A549 (cell line): Measurements from ENCODE around the gene TRIM29. TPM values are rescaled to one million over a fixed set of nuclear protein-coding genes. Genes with fewer than 3 reads are reported as not detected.

Experiments
- ATAC-seq, 2 experiments: fragments of 200-7000 bp in 1 of 2; fragments of >200 bp in 1 of 2; cut with Nextera tagmentation in 1 of 2; cut with Tn5 transposase in 1 of 2; 3 replicates each; pipeline versions ENCODE4 v1.8.0 to v1.9.1; 2018 to 2020; ENCODE audit warnings: mild to moderate bottlenecking in 1 of 2, moderate library complexity in 1 of 2
- CTCF ChIA-PET: fragments of 300-600 bp; sonication (Branson Sonifier 250); formaldehyde crosslinking; extraction: SDS; loops from one replicate; lab custom pipeline; 2021; ENCODE audit warnings: antibody characterized with exemption, inconsistent platforms; lab: Yijun Ruan, JAX
- POLR2A ChIA-PET: fragments of 350-600 bp; formaldehyde crosslinking; extraction: SDS; loops from one replicate; lab custom pipeline; 2021; ENCODE audit warnings: antibody characterized with exemption, inconsistent platforms; lab: Yijun Ruan, JAX
- DNase-seq, 2 experiments: peaks; one replicate each; pipeline versions ENCODE4 v3.0.0 to v3.0.0-alpha.2; 2011 to 2016; ENCODE audit warnings: low read depth in 1 of 2, low spot score in 1 of 2
- FAIRE-seq: peaks from 2 replicates; lab custom pipeline; 2011; peaks lifted over from hg19 to GRCh38; lab: Jason Lieb, UNC
- H3K27ac ChIP-seq, 2 experiments: fragments of >200 bp; sonication (Bioruptor Twin); formaldehyde crosslinking; 3 replicates each; pipeline ENCODE4 v1.5.1; 2016 to 2017
- H3K4me1 ChIP-seq: fragments of >200 bp; sonication (Bioruptor Twin); formaldehyde crosslinking; 3 replicates; pipeline ENCODE4 v1.6.1; 2016
- H3K4me2 ChIP-seq: fragments of >200 bp; sonication (Bioruptor Twin); formaldehyde crosslinking; 3 replicates; pipeline ENCODE4 v1.6.1; 2016
- H3K4me3 ChIP-seq: fragments of >200 bp; sonication (Bioruptor Twin); formaldehyde crosslinking; 3 replicates; pipeline ENCODE4 v1.5.1; 2016
- H3K9me3 ChIP-seq: fragments of >200 bp; sonication (Bioruptor Twin); formaldehyde crosslinking; 3 replicates; pipeline ENCODE4 v1.6.1; 2016
- BHLHE40 ChIP-seq: IDR thresholded peaks from 2 replicates; pipeline ENCODE4 v1.6.1; 2012; ENCODE audit warnings: low read depth, low read length, inconsistent platforms
- CBX2 ChIP-seq: fragments of 200-600 bp; sonication (generic); IDR thresholded peaks from 2 replicates; pipeline ENCODE4 v1.6.1; 2016; ENCODE audit warnings: low read depth, mild to moderate bottlenecking, borderline replicate concordance
- CEBPB ChIP-seq, 2 experiments: fragments of >200 bp in 1 of 2; sonication (Bioruptor Twin) in 1 of 2; formaldehyde crosslinking in 1 of 2; IDR thresholded peaks; 2 replicates each; pipeline ENCODE4 v1.6.1; 2012 to 2016
- CHD4 ChIP-seq: fragments of 200-600 bp; sonication (generic); IDR thresholded peaks from 2 replicates; pipeline ENCODE4 v1.6.1; 2016; ENCODE audit warnings: antibody characterized with exemption, mild to moderate bottlenecking, borderline replicate concordance
- ESRRA ChIP-seq: fragments of 150-350 bp; IDR thresholded peaks from 2 replicates; pipeline ENCODE4 v1.6.1; 2014; ENCODE audit warnings: mild to moderate bottlenecking, low read length, borderline replicate concordance
- HEYL ChIP-seq: fragments of 250-450 bp; sonication (Bioruptor Pico); IDR thresholded peaks from 2 replicates; pipeline ENCODE4 v1.8.0; 2021; ENCODE audit warnings: mild to moderate bottlenecking, moderate library complexity
- KDM1A ChIP-seq: fragments of 200-600 bp; sonication (generic); IDR thresholded peaks from 2 replicates; pipeline ENCODE4 v1.6.1; 2016; ENCODE audit warnings: low read depth, mild to moderate bottlenecking
- MAZ ChIP-seq: fragments of 150-350 bp; IDR thresholded peaks from 2 replicates; pipeline ENCODE4 v1.6.1; 2014; ENCODE audit warnings: antibody characterized with exemption, low read depth, low read length, borderline replicate concordance
- MYC ChIP-seq: IDR thresholded peaks from 2 replicates; pipeline ENCODE4 v1.6.1; 2012; ENCODE audit warnings: mild to moderate bottlenecking, inconsistent platforms, low read length, improper control_type of control experiment, borderline replicate concordance
- NFE2L2 ChIP-seq: fragments of 150-350 bp; conservative IDR thresholded peaks from 2 replicates; pipeline ENCODE4 v1.6.1; 2014; ENCODE audit warnings: low read length
- PHF8 ChIP-seq: fragments of 200-600 bp; sonication (generic); IDR thresholded peaks from 2 replicates; pipeline ENCODE4 v1.6.1; 2016; ENCODE audit warnings: low read depth, mild to moderate bottlenecking, antibody characterized with exemption, moderate library complexity, borderline replicate concordance
- POLR2A ChIP-seq: IDR thresholded peaks from 2 replicates; pipeline ENCODE4 v1.6.1; 2012; ENCODE audit warnings: mild to moderate bottlenecking, low read length
- RARB ChIP-seq: fragments of 250-450 bp; sonication (Bioruptor Pico); IDR thresholded peaks from 2 replicates; pipeline ENCODE4 v1.8.0; 2021; ENCODE audit warnings: mild to moderate bottlenecking, moderate library complexity
- RFX5 ChIP-seq: fragments of 450-650 bp; IDR thresholded peaks from 2 replicates; pipeline ENCODE4 v1.7.1; 2014; ENCODE audit warnings: antibody characterized with exemption, mild to moderate bottlenecking, moderate library complexity
- RNF2 ChIP-seq: fragments of 200-600 bp; sonication (generic); IDR thresholded peaks from 2 replicates; pipeline ENCODE4 v1.6.1; 2016; ENCODE audit warnings: low read depth, mild to moderate bottlenecking, antibody characterized with exemption, moderate library complexity, borderline replicate concordance
- SMC3 ChIP-seq: fragments of >200 bp; sonication (Bioruptor Twin); formaldehyde crosslinking; IDR thresholded peaks from 3 replicates; pipeline ENCODE4 v1.6.1; 2018; ENCODE audit warnings: inconsistent platforms
- TFCP2L1 ChIP-seq: fragments of 250-450 bp; sonication (Bioruptor Pico); IDR thresholded peaks from 2 replicates; pipeline ENCODE4 v1.5.0; 2021; ENCODE audit warnings: mild to moderate bottlenecking
- WGBS: methylation state at CpG from one replicate; pipeline ENCODE4 v1.1.6; 2017; ENCODE audit errors: missing lambda C conversion rate; 5-methylcytosine and 5-hydroxymethylcytosine counted together
- polyA plus RNA-seq, 4 experiments: library from polyadenylated mRNA; depleted of rRNA in 3 of 4; stranded (reverse); fragments of >200 nt; fragmentation: RNase III in 1 of 4; extraction: RNeasy Plus Mini Kit Qiagen cat#74134 plus additional on column Dnase treatment in 1 of 4; gene quantifications; 2 replicates in 3 of 4; 3 replicates in 1 of 4; pipeline ENCODE4 v1.2.3, GENCODE V29; 2011 to 2017
- TF ChIP-seq, protein P1 (sequence below): fragments of 450-650 bp; IDR thresholded peaks from 2 replicates; pipeline ENCODE4 v1.6.1; 2014; ENCODE audit warnings: antibody characterized with exemption
- TF ChIP-seq, protein P2 (sequence below): fragments of 250-450 bp; sonication (Bioruptor Pico); IDR thresholded peaks from 2 replicates; pipeline ENCODE4 v1.5.0; 2021; ENCODE audit warnings: mild to moderate bottlenecking, moderate library complexity, borderline replicate concordance

The TRIM29 gene
- polyA plus RNA-seq, 2 of the 4 experiments (the other 2 are of a cell fraction), result 2.7 to 3.6 TPM

DNA sequence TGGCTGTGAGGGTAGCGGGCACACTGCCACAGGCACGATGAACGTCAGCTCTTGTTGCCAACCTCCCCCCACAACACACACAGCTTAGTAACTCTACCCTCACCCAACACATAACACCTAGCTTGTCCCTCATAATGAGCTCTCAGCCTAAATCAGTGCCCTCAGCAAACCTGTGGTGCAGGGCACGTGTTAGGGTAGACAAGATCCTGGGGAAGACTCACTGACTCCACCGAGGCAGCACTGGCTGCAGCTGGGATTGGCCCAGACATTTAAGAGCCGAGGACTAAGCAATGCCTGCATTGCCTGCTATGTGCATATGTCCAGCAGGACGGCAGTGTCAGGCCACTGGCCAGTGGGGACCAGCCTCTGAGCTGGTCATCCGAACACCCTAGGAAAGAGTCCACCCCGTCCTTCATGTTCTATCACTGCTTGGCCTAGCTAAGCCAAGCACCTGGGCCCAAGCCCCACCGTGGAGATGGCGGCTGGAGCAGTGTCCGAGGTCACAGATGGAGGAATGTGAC, 32.9 kb upstream of the TRIM29 start:
- H3K4me3 ChIP-seq, result no peak overlapping the region
- H3K4me1 ChIP-seq, result 0 out of 3 replicates have a peak, but pooled peaks cover 3% of the 10 kb centered on the region
- ChIA-PET POLR2A (no interaction called here), CTCF (interaction anchor here (1.2 to 9.5 kb wide), 12 partner anchors 10 to 690 kb away, joined by 3 to 245 read pairs (median 6); no protein-coding TSS in a partner anchor)
- H3K4me2 ChIP-seq, result no peak overlapping the region
- WGBS, result 69% methylated on average over 10 of the region's 12 CpGs
- TF ChIP-seq TFCP2L1 (CRISPR knock-in tag) (no peak), CBX2 (no peak), PHF8 (no peak), ESRRA (no peak), KDM1A (no peak), CEBPB (IDR thresholded peaks at IDR 0.05) (no peak), RARB (CRISPR knock-in tag) (no peak), HEYL (CRISPR knock-in tag) (no peak), RNF2 (no peak), SMC3 (no peak), RFX5 (no peak), POLR2A (no peak)
- TF ChIP-seq, protein P1, sequence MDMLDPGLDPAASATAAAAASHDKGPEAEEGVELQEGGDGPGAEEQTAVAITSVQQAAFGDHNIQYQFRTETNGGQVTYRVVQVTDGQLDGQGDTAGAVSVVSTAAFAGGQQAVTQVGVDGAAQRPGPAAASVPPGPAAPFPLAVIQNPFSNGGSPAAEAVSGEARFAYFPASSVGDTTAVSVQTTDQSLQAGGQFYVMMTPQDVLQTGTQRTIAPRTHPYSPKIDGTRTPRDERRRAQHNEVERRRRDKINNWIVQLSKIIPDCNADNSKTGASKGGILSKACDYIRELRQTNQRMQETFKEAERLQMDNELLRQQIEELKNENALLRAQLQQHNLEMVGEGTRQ, result no peak
- TF ChIP-seq, protein P2, sequence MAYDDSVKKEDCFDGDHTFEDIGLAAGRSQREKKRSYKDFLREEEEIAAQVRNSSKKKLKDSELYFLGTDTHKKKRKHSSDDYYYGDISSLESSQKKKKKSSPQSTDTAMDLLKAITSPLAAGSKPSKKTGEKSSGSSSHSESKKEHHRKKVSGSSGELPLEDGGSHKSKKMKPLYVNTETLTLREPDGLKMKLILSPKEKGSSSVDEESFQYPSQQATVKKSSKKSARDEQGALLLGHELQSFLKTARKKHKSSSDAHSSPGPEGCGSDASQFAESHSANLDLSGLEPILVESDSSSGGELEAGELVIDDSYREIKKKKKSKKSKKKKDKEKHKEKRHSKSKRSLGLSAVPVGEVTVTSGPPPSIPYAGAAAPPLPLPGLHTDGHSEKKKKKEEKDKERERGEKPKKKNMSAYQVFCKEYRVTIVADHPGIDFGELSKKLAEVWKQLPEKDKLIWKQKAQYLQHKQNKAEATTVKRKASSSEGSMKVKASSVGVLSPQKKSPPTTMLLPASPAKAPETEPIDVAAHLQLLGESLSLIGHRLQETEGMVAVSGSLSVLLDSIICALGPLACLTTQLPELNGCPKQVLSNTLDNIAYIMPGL (CRISPR knock-in tag), result no peak
- DNase-seq, result no peak
- no peak overlapping the region for H3K27ac ChIP-seq
- H3K9me3 ChIP-seq, result no peaks in the 10 kb centered on the region
- no peak for FAIRE-seq
- no peak for ATAC-seq

DNA sequence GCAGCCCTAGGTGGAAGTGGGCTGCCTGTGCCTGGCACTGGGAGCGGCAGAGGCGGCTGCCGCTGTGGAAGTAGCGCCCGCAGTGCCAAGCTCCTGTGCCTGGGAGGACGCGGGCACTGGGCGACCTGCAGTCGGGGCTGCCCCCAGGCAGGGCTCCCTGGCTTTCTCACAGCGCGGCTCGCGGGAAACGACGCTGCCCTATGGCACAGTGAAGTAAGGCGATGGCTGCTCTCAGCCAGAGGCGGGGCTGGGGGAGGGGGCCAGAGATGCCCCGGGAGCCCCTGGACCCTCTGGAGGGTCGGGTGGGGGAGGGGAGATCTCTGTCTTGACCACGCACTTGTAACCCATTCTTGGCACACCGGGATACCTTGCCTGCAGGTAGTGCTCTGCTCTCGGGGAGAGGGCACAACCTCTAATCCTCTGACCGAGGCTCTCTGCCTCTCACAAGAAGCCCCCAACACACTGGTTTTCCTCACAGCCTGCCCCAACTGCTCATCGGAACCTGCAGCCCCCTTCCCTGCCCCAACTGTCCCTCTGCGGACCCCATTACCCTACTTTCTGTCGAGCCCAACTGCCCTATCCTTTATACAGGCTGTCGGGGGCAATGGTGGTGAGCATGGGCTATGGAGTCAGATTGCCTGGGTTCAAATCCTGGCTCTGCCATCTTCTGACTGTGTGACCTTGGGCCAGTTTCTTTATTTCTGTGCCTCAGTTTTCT, 32.2 kb upstream of the TRIM29 start:
- H3K27ac ChIP-seq, result no peak overlapping the region
- FAIRE-seq, result no peak
- H3K9me3 ChIP-seq, result no peaks in the 10 kb centered on the region
- DNase-seq, result no peak
- CTCF ChIA-PET, result interaction anchor here (0.7 to 9.5 kb wide), 15 partner anchors 9 to 689 kb away, joined by 3 to 245 read pairs (median 4); no protein-coding TSS in a partner anchor
- no peak for TF ChIP-seq MYC
- no peak for TF ChIP-seq CHD4
- no peak for TF ChIP-seq NFE2L2
- TF ChIP-seq MAZ, result no peak
- TF ChIP-seq BHLHE40, result no peak
- TF ChIP-seq, protein P1, result no peak
- TF ChIP-seq, all 56 proteins: peak for 0
- no peak overlapping the region for H3K4me3 ChIP-seq
- POLR2A ChIA-PET, result no interaction called here
- 76% methylated on average over 9 of the region's 27 CpGs for WGBS
- H3K4me1 ChIP-seq, result 0 out of 3 replicates have a peak, but pooled peaks cover 3% of the 10 kb centered on the region
- ATAC-seq, result no peak
- H3K4me2 ChIP-seq, result no peak overlapping the region; the same call in 2 of the 3 replicates
